Skin epidermis (tissue), 12 donors: Measurements from ENCODE around the gene PARP9.
"Not testable (repeated sequence)": the region's sequence is repeated elsewhere in the genome, so short reads cannot be mapped to it uniquely, and the experiment has no call there.

Experiments used
- H3K27ac ChIP-seq, 21 experiments: fragments of 200-600 bp; sonication (generic) in 11 of 21; one replicate each; pipeline ENCODE4 v1.5.0; 2020; ENCODE audit warnings: mild to moderate bottlenecking in 3 of 21, inconsistent platforms in 2 of 21, moderate library complexity in 2 of 21
- H3K4me3 ChIP-seq, 7 experiments: fragments of 200-600 bp; sonication (generic) in 2 of 7; one replicate each; pipeline ENCODE4 v1.5.0; 2020; ENCODE audit warnings: inconsistent platforms in 2 of 7, mild to moderate bottlenecking in 2 of 7, moderate library complexity in 1 of 7

Gene PARP9

DNA sequence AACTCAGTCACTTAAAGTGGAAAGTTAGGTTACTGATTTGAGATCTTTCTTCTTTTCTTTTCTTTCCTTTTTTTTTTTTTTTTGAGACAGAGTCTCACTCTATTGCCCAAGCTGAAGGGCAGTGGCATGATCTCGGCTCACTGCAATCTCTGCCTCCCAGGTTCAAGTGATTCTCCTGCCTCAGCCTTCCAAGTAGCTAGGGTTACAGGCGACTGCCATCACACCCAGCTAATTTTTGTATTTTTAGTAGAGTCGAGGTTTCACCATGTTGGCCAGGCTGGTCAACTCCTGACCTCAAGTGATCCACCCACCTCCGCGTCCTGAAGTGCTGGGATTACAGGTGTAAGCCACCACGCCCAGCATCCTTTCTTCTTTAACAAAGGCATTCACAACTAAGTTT, 63.1 kb downstream of the PARP9 start:
- H3K4me3 ChIP-seq, H3K27ac ChIP-seq: not testable (repeated sequence)

DNA sequence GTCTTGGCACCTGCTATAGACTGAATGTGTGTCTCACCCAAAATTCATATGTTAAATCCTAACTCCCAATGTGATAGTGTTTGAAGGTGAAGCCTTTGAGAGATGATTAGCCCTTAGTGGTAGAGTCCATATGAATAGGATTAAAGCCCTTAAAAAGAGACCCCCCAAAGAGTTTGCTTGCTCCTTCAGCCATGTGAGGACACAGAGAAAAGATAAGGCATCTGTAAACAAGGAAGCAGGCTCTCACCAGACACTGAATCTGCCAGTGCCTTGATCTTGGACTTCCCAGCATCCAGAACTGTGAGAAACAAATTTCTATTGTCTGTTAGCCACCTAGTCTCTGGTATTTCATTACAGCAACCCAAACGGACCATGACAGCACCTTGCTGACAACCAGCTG, 65.9 kb downstream of the PARP9 start:
- H3K27ac ChIP-seq: no peak overlapping the region
- no peak overlapping the region for H3K4me3 ChIP-seq

DNA sequence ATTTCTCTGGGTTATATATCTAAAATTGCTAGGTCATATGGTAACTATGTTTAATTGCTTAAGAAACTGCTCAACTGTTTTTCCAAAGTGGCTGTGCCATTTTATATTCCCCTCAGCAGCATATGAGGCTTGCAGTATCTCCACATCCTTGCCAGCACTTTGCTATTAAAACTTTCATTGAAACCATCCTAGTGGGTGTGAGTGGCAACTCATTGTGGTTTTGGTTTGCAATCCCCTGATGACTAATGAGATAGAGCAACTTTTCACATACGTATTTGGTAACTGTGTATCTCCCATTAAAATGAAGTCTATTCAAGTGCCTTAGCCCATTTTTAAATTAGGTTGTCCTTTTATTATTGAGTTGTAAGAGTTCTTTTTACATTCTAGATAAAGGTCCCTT, 66.7 kb downstream of the PARP9 start:
- H3K27ac ChIP-seq: no peak overlapping the region

DNA sequence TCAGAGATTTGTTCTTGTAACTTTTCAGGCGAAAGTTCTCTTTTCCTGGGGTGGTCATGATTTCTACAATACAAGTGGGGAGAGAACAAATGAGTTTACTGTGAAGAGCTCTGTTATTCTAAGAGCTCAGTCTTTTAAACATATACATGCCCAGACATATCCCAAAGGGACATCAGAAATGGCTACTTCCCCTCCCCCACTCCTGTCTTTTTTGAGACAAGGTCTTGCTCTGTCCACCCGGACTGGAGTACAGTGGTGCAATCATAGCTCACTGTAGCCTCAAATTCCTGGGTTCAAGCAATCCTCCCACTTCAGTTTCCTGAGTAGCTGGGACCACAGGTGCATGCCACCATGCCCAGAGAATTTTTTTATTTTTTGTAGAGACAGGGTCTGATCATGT, 67.6 kb downstream of the PARP9 start:
- Histone ChIP-seq H3K27ac (no peak overlapping the region), H3K4me3 (no peak overlapping the region)

More for the DNA sequence above, 66.7 kb downstream of the PARP9 start:
- H3K4me3 ChIP-seq: no peak overlapping the region

DNA sequence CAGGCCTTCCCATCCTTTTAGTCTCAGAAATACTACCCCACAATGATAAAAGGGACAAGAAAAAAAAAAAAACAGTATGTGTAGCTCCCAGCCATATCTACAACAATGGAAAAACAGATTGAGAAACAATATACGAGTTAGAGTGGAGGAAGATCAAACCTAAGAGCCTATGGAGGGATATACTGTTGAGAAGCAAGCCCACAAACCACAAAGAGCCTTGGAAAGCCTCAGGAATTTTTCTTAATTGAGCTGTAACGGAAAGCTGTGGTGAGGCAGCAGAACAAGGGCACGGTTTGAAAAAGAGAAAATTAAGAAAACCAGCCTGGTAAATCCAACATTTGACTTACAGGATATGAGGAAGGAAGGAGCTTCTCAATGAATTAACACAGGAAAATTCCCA, 70.8 kb downstream of the PARP9 start:
- no peak overlapping the region for H3K27ac ChIP-seq
- no peak overlapping the region for H3K4me3 ChIP-seq

DNA sequence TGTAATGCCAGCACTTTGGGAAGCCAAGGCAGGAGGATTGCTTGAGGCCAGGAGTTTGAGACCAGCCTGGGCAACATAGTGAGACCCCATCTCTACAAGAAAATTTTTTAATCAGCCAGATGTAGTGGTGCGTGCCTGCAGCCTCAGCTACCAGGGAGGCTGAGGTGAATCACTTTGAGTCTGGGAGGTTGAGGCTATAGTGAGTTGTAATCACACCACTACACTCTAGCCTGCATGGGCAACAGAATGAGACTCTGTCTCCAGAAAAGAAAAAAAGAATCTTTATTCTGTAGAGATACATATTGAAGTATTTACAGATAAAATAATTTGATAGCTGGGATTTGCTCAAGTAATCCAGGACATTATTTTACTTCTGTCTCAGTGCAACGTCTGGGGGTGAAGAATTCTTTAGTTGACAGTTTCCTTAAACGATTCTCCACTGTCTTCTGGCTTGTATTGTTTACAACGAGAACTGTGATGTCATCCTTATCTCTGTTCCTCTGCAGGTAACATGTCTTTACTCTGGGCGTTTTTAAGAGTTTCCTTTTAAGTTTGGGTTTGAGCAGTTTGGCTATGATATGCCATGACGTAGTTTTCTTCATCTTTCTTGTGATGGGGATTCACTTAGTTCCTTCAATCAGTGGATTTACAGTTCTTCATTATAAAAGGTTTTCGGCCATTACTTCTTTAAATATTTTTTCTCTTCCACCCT, 75.7 kb downstream of the PARP9 start:
- H3K27ac ChIP-seq: no peak overlapping the region
- H3K4me3 ChIP-seq: no peak overlapping the region

DNA sequence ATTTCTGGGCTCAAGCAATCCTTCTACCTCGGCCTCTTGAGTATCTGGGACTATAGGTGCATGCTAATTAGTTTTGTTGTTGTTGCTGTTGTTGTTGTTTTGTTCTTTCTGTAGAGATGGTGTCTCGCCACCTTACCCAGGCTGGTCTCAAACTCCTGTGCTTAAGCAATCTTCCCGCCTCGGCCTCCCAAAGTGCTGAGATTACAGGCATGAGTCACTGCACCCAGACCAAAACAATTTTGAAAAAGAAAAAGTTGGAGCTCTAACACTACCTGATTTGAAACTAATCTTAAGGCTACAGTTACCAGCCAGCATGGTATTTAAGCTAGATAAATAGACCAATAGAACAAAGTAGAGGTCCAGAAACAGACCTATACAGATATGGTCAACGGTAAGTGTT, 79.1 kb downstream of the PARP9 start:
- Histone ChIP-seq H3K27ac (no peak overlapping the region), H3K4me3 (no peak overlapping the region)

DNA sequence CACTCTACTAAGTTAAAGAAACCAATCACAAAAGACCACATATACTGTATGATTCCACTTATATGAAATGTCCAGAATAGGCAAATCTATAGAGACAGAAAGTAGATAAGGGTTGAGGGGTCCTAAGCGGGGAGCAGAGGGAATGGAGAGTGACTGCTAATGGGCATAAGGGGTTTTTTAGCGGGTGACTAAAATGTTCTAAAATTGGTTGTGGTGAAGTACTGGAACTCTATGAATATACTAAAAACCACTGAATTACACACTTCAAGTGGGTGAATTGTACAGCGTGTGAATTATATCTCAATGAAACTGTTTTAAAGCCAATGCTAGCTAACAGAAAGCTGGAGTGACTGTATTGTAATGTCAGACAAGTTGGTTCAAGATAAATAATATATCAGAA, 82.7 kb downstream of the PARP9 start:
- no peak overlapping the region for H3K27ac ChIP-seq
- no peak overlapping the region for H3K4me3 ChIP-seq
